Measurements from ENCODE around the gene SCLY.

- TF ChIP-seq CTCF (IDR thresholded peaks at IDR 0.05; ENCODE audit: poor library complexity) (no peak), EZH2 (IDR thresholded peaks at IDR 0.05; ENCODE audit: borderline replicate concordance) (no peak), EZH2phosphoT487 (IDR thresholded peaks at IDR 0.05; ENCODE audit: low read depth, severe bottlenecking, unreplicated experiment) (no peak)
Measured at GRCh38 chr2:238126775-238127164, 66.0 kb downstream of the SCLY start.

Data from hepatocyte (in vitro differentiated cells).